ENCODE data around the gene FA2H. TPM values are rescaled to one million over a fixed set of nuclear protein-coding genes. Genes with fewer than 3 reads are reported as not detected.
A peak's percentile ranks its signal among the peaks of the same experiment; 100 is the strongest.
"Not testable (repeated sequence)": the region's sequence is repeated elsewhere in the genome, so short reads cannot be mapped to it uniquely, and the experiment has no call there.

Gene FA2H
- total RNA-seq, 2 donors from 2014 or later, result 2.1 to 2.4 TPM

GRCh38 chr16:74768239-74768638 lies 6.4 kb downstream of the FA2H start:
- no peak for DNase-seq
- peak; percentile 32 for TF ChIP-seq CTCF (conservative IDR thresholded peaks at IDR 0.05)
- H3K4me1 Mint-ChIP-seq, result no peaks in the 10 kb centered on the region
- peaks cover 2% of the 10 kb centered on the region for H3K36me3 Mint-ChIP-seq (ENCODE audit: low read depth)
- Histone ChIP-seq H3K9ac (ENCODE audit: extremely low read depth, low read length, poor library complexity, severe bottlenecking) (no peak overlapping the region), H3K4me3 (ENCODE audit: low read length) (no peak overlapping the region), H3K36me3 (ENCODE audit: control insufficient read depth, insufficient read depth, low read length) (no peaks in the 10 kb centered on the region), H3K4me1 (ENCODE audit: control insufficient read depth, insufficient read depth, low read length) (no peaks in the 10 kb centered on the region), H3K27me3 (ENCODE audit: control insufficient read depth, insufficient read depth, low read length, poor library complexity, severe bottlenecking) (peaks cover 12% of the 10 kb centered on the region), H3K27ac (ENCODE audit: low read depth, low read length) (no peak overlapping the region), H3K9me3 (ENCODE audit: control insufficient read depth, low read length) (no peaks in the 10 kb centered on the region)
- no peak overlapping the region for H3K4me3 Mint-ChIP-seq
- H3K27ac Mint-ChIP-seq, result no peak overlapping the region
- H3K27me3 Mint-ChIP-seq (ENCODE audit: insufficient read depth), result peaks cover 24% of the 10 kb centered on the region
- H3K9me3 Mint-ChIP-seq, result peaks cover 6% of the 10 kb centered on the region
- 84 to 94% methylated on average over 4 to 6 of the region's 6 CpGs for WGBS, 2 experiments (ENCODE audit: insufficient coverage in 1 of 2, insufficient read length in 1 of 2)

- Mint-ChIP-seq H3K27me3 (ENCODE audit: insufficient read depth) (peaks cover 19% of the 10 kb centered on the region), H3K4me3 (no peak overlapping the region), H3K27ac (no peak overlapping the region), H3K4me1 (no peaks in the 10 kb centered on the region), H3K36me3 (ENCODE audit: low read depth) (peaks cover 2% of the 10 kb centered on the region), H3K9me3 (peaks cover 6% of the 10 kb centered on the region)
- no peak for TF ChIP-seq CTCF (conservative IDR thresholded peaks at IDR 0.05)
- no peaks in the 10 kb centered on the region for H3K9me3 ChIP-seq (ENCODE audit: control insufficient read depth, low read length)
- H3K36me3 ChIP-seq (ENCODE audit: control insufficient read depth, insufficient read depth, low read length), result no peaks in the 10 kb centered on the region
- no peak overlapping the region for H3K4me3 ChIP-seq (ENCODE audit: low read length)
- WGBS, 2 experiments (ENCODE audit: insufficient coverage in 1 of 2, insufficient read length in 1 of 2), result 92 to 93% methylated on average over 7 of the region's 7 CpGs
- DNase-seq, result no peak
- no peaks in the 10 kb centered on the region for H3K4me1 ChIP-seq (ENCODE audit: control insufficient read depth, insufficient read depth, low read length)
- H3K9ac ChIP-seq (ENCODE audit: extremely low read depth, low read length, poor library complexity, severe bottlenecking), result no peak overlapping the region
- peaks cover 7% of the 10 kb centered on the region for H3K27me3 ChIP-seq (ENCODE audit: control insufficient read depth, insufficient read depth, low read length, poor library complexity, severe bottlenecking)
- H3K27ac ChIP-seq (ENCODE audit: low read depth, low read length), result no peak overlapping the region
Observed at GRCh38 chr16:74767749-74768148, 6.9 kb downstream of the FA2H start.

- H3K9ac ChIP-seq (ENCODE audit: extremely low read depth, low read length, poor library complexity, severe bottlenecking), result no peak overlapping the region
- no peak overlapping the region for H3K27ac ChIP-seq (ENCODE audit: low read depth, low read length)
- no peaks in the 10 kb centered on the region for H3K36me3 ChIP-seq (ENCODE audit: control insufficient read depth, insufficient read depth, low read length)
- no peak for DNase-seq
- Mint-ChIP-seq H3K27me3 (ENCODE audit: insufficient read depth) (peaks cover 13% of the 10 kb centered on the region), H3K4me3 (no peak overlapping the region), H3K9me3 (peaks cover 6% of the 10 kb centered on the region), H3K27ac (no peak overlapping the region), H3K4me1 (no peaks in the 10 kb centered on the region), H3K36me3 (ENCODE audit: low read depth) (peaks cover 2% of the 10 kb centered on the region)
- no peaks in the 10 kb centered on the region for H3K4me1 ChIP-seq (ENCODE audit: control insufficient read depth, insufficient read depth, low read length)
- TF ChIP-seq CTCF (conservative IDR thresholded peaks at IDR 0.05), result peak; percentile 58
- H3K9me3 ChIP-seq (ENCODE audit: control insufficient read depth, low read length), result no peaks in the 10 kb centered on the region
- no peaks in the 10 kb centered on the region for H3K27me3 ChIP-seq (ENCODE audit: control insufficient read depth, insufficient read depth, low read length, poor library complexity, severe bottlenecking)
- no peak overlapping the region for H3K4me3 ChIP-seq (ENCODE audit: low read length)
- WGBS, 2 experiments (ENCODE audit: insufficient coverage in 1 of 2, insufficient read length in 1 of 2), result 89 to 94% methylated on average over 7 of the region's 7 CpGs
Observed at GRCh38 chr16:74766729-74767128, 7.9 kb downstream of the FA2H start.

- not testable (repeated sequence) for DNase-seq; H3K27ac ChIP-seq (ENCODE audit: low read depth, low read length); H3K4me3 ChIP-seq (ENCODE audit: low read length); H3K27me3 ChIP-seq (ENCODE audit: control insufficient read depth, insufficient read depth, low read length, poor library complexity, severe bottlenecking); H3K36me3 Mint-ChIP-seq (ENCODE audit: low read depth); H3K9me3 Mint-ChIP-seq; H3K36me3 ChIP-seq (ENCODE audit: control insufficient read depth, insufficient read depth, low read length); H3K9ac ChIP-seq (ENCODE audit: extremely low read depth, low read length, poor library complexity, severe bottlenecking); H3K4me1 Mint-ChIP-seq; H3K27ac Mint-ChIP-seq; H3K4me1 ChIP-seq (ENCODE audit: control insufficient read depth, insufficient read depth, low read length); H3K9me3 ChIP-seq (ENCODE audit: control insufficient read depth, low read length); H3K4me3 Mint-ChIP-seq; H3K27me3 Mint-ChIP-seq (ENCODE audit: insufficient read depth)
- WGBS, 2 experiments (ENCODE audit: insufficient coverage in 1 of 2, insufficient read length in 1 of 2), result 96% methylated on average over 2 of the region's 3 CpGs; no CpG with 5 or more reads in 1 of the 2 experiments
Observed at GRCh38 chr16:74764184-74764583, 10.4 kb downstream of the FA2H start.

All from endodermal cell (in vitro differentiated cells).